ENCODE measurements around the gene MYBPC2. TPM values are rescaled to one million over a fixed set of nuclear protein-coding genes. Genes with fewer than 3 reads are reported as not detected.

MYBPC2 gene
- total RNA-seq, 4 donors from 2014 or later: 0.21 TPM; not detected in 3

DNA sequence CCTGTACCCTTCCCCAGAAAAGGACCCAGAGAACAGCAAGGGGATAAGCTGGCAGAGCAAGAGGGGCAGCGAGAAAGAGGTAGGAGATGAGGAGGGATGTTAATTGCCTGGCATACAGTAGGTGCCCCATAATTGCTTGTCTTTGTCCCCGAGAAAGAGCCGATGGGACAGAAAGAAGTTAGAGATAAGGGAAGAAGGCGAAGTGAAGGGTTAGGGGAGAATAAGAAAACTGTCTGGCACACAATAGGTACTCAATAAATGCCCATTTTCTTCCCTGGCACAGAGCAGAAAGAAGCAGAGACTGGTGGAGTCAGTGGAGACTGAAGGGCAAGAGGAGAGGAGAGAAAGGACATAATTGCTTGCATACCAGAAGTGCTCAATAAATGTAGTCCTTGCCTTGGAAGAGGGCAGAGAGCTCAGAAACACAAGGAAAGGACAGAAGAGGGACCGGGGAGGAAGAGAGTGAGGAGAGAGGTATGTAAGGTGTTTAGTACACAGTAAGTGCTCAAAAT lies 62.4 kb downstream of the MYBPC2 start:
- TF ChIP-seq POLR2A (IDR thresholded peaks at IDR 0.05) (no peak), EP300 (IDR thresholded peaks at IDR 0.05) (no peak)
- TF ChIP-seq, protein P1, sequence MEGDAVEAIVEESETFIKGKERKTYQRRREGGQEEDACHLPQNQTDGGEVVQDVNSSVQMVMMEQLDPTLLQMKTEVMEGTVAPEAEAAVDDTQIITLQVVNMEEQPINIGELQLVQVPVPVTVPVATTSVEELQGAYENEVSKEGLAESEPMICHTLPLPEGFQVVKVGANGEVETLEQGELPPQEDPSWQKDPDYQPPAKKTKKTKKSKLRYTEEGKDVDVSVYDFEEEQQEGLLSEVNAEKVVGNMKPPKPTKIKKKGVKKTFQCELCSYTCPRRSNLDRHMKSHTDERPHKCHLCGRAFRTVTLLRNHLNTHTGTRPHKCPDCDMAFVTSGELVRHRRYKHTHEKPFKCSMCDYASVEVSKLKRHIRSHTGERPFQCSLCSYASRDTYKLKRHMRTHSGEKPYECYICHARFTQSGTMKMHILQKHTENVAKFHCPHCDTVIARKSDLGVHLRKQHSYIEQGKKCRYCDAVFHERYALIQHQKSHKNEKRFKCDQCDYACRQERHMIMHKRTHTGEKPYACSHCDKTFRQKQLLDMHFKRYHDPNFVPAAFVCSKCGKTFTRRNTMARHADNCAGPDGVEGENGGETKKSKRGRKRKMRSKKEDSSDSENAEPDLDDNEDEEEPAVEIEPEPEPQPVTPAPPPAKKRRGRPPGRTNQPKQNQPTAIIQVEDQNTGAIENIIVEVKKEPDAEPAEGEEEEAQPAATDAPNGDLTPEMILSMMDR (IDR thresholded peaks at IDR 0.05): no peak
- H3K36me3 ChIP-seq: peaks cover 0 to 5% (median 0%) of the 10 kb centered on the region in 3 donors
- H3K27ac ChIP-seq: no peak overlapping the region
- H3K4me1 ChIP-seq: peaks cover 0 to 19% (median 0%) of the 10 kb centered on the region in 4 donors
- peaks cover 0 to 25% of the 10 kb centered on the region in 2 donors for H3K27me3 ChIP-seq
- DNase-seq (ENCODE audit: low spot score in 2 of 2): no peak
- no peak overlapping the region for H3K4me3 ChIP-seq
- WGBS, 2 donors: 89 to 90% methylated on average over 5 of the region's 5 CpGs
- H3K9me3 ChIP-seq: peaks cover 0 to 4% (median 0%) of the 10 kb centered on the region in 4 donors

DNA sequence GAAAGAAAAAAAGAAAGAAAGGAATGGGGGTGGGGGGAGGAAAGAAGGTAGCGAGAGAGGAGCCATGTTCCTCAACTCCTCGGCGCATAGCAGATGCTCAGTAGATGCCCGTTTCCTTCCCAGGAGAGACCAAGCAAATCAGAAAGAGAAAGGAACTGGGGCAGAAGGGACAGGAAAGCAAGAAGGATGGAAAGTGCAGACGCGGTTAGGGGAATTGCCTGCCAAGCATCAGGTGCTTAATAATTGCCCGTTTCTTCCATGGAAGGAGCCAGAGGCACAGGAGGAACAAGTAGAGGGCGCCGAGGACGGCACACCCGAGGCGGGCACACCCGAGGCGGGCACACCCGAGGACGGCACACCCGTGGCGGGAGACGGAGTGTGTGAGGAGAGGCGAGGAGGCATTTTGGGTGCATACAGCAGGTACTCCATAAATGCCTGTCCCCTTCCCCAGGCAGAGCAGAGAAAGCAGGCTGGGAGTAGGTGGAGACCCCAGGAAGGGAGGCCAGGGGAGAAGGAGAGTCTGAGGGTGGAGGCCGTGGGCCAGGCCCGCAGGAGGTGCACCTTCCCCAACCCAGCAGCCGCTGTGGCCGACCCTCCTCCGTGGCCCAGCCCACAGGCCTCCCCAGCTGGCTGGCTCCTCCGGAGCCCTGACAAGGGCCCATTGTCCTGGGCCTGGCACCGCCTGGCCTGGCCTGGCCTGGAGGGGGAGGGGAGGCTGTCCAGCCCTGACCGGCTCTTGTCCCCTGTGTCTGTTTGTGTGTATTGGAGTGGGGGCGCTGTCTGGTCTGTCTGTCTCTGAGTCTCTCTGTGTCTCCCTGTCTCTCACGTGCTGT lies 63.7 kb downstream of the MYBPC2 start:
- Histone ChIP-seq H3K36me3 (no peaks in the 10 kb centered on the region), H3K4me3 (peak overlapping the region in 1 of 4 donors; percentile 12), H3K27ac (peak overlapping the region in 1 of 4 donors; percentile 47), H3K4me1 (peaks cover 0 to 19% (median 0%) of the 10 kb centered on the region in 4 donors), H3K27me3 (peaks cover 0 to 21% of the 10 kb centered on the region in 2 donors), H3K9me3 (no peaks in the 10 kb centered on the region)
- TF ChIP-seq, protein P1 (IDR thresholded peaks at IDR 0.05): peak in 2 of 5 experiments; percentile 13 to 20
- TF ChIP-seq POLR2A (IDR thresholded peaks at IDR 0.05): no peak
- TF ChIP-seq EP300 (IDR thresholded peaks at IDR 0.05): peak; percentile 43 to 55
- WGBS, 2 donors: 40 to 49% methylated on average over 30 of the region's 30 CpGs
- DNase-seq (ENCODE audit: low spot score in 2 of 2): no peak

DNA sequence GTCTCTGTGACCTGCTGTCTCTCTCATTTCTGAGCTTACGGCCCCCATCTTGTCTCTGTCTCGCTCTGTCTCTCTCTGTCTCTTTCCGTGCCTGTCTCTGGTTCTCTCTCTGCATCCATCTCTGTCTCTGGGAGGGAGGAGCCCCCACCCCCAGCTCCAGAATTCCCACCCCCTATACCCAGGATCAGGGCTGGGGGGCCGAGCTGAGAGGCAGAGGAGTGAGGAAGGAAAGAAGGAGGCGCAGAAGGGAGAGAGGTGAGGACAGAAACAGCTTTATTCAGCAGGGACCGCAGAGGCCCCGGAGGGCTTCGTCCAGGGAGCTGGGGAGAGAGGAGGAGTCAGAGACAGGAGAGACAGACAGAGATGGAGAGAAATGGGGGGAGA lies 64.3 kb downstream of the MYBPC2 start:
- Histone ChIP-seq H3K4me1 (peaks cover 0 to 14% (median 0%) of the 10 kb centered on the region in 4 donors), H3K4me3 (peak overlapping the region in 1 of 4 donors; percentile 12), H3K9me3 (no peaks in the 10 kb centered on the region), H3K36me3 (no peaks in the 10 kb centered on the region), H3K27ac (peak overlapping the region in 1 of 4 donors; percentile 47), H3K27me3 (peaks cover 0 to 15% of the 10 kb centered on the region in 2 donors)
- 36 to 42% methylated on average over 8 of the region's 8 CpGs for WGBS, 2 donors
- TF ChIP-seq POLR2A (IDR thresholded peaks at IDR 0.05) (no peak), EP300 (IDR thresholded peaks at IDR 0.05) (no peak)
- TF ChIP-seq, protein P1 (IDR thresholded peaks at IDR 0.05): no peak
- no peak for DNase-seq (ENCODE audit: low spot score in 2 of 2)

DNA sequence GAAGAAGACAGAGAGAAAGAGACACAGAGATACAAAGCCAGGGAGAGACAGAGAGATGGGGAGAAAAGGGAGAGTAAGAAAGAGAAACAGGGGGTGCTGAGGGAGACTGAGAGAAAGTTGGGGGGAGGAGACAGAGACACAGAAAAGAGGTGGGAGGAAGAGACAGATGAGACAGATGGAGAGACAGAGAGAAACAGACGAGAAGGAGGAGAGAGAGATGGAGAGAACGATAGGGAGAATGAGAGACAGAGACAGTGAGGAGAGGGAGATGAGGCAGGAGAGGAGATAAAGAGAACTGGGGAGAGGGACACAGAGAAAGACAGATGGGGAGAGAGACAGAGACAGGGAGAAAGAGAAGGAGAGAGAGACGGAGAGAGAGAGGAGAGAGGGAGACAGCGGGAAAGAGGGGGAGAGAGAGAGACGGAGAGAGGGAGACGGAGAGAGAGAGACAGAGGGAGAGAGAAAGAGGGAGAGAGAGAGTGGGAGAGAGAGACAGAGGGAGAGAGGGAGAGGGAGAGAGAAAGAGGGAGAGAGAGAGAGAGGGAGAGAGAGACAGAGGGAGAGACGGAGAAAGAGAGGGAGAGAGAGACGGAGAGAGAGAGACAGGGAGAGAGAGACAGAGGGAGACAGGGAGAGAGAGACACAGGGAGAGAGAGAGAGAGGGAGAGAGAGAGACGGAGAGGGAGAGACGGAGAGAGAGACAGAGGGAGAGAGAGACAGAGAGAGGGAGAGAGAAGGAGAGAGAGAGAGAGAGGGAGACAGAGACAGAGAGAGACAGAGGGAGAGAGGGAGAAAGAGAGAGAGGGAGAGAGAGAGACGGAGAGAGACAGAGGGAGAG lies 65.7 kb downstream of the MYBPC2 start:
- TF ChIP-seq, protein P1 (IDR thresholded peaks at IDR 0.05): peak in 1 of 5 experiments; percentile 25
- no peak for TF ChIP-seq POLR2A (IDR thresholded peaks at IDR 0.05)
- H3K9me3 ChIP-seq: no peaks in the 10 kb centered on the region
- no peak for DNase-seq (ENCODE audit: low spot score in 2 of 2)
- WGBS, 2 donors: 64 to 70% methylated on average over 11 of the region's 11 CpGs
- peaks cover 0 to 11% (median 0%) of the 10 kb centered on the region in 4 donors for H3K4me1 ChIP-seq
- no peak overlapping the region for H3K27ac ChIP-seq
- H3K27me3 ChIP-seq: peaks cover 0 to 11% of the 10 kb centered on the region in 2 donors
- H3K36me3 ChIP-seq: no peaks in the 10 kb centered on the region
- H3K4me3 ChIP-seq: no peak overlapping the region

Measured in tibial nerve (tissue), 4 donors.